Smooth muscle cell of the brain vasculature (primary cell): ENCODE measurements around the gene TENT4B.

Experiments
- DNase-seq: peaks from one replicate; pipeline ENCODE4 v3.0.0-alpha.2; 2012; ENCODE audit warnings: low read depth, low spot score

Gene TENT4B

DNA sequence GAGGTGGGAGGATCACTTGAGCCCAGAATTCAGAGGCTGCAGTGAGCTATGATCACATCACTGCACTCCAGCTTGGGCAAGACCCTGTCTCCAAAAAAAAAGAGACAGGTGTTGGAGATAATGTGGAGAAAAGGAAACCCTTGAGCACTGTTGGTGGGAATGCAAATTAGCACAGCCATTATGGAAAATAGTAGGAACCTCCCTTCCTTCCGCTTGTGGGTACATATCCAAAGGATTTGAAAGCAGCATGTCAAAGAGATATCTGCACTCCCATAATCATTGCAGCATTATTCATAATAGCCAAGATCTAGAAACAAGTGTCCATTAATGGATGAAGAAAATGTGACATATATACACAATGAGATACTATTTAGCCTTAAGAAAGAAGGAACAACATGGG is 103.5 kb downstream of the TENT4B start:
- DNase-seq = no peak

DNA sequence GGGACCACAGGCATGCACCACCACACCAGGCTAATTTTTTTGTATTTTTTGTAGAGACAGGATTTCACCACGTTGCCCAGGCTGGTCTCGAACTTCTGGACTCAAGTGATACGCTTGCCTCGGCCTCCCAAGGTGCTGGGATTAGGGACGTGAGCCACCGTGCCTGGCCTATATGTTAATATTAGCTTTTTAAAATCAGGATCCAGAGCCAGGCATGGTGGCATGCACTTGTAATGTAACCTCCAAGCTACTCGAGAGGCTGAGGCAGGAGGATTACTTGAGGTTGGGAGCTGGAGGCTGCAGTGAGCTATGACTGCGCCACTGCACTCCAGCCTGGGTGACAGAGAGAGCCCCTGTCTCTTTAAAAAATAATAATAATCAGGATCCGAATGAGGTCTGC is 104.8 kb downstream of the TENT4B start:
- DNase-seq = no peak

DNA sequence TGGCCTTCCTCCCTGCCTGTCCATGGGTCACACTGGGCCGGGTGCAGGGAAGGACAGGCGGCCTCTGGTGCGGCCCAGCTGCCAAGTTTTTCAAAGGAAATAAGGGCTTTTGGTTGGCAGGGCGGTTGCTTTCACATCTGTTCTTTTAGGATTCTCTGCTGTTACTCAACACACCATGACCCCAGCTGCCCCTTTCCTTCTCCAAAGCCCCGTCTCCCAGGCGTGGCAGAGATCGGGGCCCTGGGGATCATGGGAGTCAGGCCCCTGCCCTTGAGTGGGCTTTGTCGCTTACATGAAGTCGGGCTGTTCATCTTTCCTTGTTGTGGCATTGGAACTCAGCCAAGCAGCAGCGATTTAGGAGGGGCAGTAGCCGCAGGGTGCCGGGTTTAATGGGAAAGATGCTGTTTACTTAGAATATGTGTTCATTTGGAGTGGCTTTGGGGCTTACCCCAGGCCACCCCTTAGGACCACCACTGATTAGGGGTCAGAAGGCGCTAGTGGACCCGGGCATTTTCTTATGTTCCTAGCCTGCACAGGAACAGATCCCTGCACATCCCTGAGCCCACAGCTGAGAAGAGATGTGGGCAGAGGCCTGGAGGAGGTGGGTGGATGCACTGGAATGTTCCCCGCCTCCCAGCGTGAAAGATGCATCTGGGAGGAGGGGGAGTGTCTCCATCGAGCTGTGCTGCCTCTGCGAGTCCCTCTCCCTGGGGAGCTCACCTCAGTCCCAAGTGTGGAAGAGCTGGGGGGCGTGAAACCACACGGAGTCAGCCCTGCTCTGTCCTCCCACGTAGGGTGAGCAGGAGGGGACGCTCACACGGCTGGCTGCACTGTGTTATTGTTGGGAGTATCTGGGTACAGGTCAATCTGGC is 106.5 kb downstream of the TENT4B start:
- DNase-seq = no peak

DNA sequence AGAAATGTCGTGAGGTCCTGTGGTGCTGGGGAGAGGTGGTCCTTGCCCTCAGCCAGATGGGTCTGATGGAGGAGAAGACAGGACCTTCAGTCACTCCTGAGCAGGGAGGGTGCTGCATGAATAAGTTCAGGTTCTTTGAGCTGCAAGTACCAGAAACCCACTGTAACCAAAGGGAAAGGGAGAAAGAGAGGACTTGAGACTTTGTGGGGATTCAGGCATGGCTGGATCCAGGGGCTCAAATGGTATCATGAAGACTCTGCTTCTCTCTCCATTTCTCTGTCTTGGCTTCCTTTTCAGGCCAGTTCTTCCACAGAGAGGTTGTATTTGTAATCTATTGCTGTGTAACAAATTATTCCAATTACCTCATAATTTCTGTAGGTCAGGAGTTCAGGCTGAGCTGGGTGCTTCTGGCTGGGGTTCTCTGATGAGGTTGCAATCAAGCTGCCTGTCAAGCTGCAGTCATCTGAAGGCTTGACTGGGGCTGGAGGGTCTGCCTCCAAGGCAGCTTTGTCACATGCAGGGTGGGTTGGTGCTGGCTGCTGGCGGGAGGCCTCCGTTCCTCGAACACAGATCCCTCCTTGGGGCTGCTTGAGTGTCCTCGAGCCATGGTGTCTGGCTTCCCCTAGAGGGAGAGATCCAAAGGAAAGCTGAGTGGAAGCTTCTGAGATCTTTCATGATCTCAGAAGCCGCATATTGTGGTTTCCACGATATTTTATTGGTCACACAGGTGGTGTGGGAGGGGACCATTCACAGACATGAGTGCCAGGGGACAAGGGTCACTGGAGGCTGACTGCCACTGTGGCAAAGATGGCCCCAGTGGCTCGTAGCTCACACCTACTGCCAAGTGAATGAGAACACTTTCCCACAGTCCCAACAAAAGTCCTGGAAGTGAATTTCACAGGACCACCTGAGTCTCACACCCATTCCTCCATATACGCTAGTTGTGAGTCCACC is 107.4 kb downstream of the TENT4B start:
- no peak for DNase-seq

DNA sequence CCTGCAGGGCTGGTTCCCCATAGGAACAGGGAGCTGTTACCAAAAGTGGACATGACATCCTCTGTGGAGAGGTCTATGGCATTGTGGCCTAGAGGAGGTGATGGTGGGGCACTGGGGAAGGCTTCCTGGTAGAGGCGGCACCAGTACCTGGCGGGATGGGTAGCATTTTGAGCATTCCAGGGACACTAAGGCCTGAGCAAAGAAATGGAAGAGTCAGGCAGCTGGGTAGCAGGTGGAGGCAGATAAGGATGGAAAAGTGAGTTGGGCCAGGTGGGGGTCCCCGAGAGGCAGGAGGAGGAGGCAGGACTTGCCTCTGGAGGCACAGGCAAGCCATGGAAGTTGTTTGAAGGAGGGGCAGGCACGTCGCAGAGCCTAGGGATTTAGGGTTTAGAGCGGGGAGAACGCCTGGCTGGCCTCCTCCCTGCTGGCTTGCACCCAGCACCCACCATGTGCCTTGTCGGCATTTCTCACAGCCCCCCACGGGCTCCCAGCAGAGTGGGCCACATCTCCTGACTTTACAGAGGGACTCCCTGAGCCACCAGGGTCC is 108.1 kb downstream of the TENT4B start:
- DNase-seq = no peak

DNA sequence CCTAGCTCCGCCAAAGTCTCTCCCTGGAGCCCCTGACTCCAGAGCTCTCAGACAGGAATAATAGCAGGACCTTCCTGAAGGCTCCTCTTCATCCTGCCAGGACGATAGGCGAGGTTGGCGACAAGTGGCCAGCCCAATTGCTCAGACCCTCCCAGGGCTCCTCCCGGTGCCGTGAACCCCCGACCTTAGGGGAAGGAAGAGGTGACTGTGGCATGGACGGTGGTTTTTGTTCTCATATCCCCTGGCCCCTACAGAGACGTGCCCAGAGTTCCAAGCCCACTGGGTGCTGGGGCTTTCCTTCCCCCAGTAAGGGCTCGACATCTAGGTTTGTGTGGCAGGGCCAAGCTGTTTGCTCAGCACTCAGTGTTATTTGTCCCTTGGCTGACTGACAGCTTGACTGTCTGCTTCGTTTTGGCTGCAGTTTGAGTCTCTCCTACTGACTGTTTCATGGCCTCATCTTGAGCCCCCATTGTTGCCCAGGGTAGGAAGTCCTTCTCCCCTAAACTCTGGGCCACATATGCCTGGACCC is 108.7 kb downstream of the TENT4B start:
- DNase-seq = no peak

DNA sequence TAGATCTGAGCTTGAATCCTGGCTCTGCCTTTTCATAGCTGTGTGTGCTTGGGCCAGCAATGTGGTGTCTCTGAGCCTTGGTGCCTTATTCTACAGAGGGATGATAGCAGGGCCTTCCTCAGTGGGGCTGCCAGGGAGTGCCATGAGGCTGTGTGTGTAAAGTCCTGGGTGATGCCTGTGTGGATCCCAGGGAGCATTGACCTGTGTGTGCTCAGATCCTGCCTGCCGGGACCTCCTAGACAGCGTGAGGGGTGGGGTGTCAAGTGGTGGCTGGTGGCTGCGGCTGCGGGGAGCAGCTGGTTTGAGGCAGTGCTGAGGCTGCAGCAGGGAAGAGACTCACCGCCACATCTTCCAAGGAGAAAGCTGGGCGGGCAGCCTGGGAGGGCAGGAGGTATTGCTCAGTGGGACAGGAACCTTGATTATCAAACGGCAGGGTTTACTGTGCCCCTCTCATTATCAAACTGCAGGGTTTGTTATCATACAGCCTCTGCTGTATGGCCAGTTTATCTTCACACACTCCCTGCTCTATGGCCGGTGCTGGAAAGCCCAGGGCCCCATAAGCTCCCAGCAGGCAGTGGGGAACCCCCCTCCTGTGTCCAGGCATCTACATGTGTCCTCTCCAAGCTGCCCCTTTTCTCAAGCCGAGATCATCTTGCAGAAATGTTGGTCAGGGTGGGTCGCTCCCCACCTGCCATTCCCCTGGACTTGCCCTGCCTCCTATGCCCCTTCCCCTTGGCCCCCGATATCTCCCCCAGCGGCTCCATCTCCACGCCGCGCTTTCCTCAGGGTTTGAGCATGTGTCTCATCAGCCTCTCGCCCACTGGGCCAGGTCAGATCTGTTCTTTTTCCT is 110.2 kb downstream of the TENT4B start:
- DNase-seq = no peak

DNA sequence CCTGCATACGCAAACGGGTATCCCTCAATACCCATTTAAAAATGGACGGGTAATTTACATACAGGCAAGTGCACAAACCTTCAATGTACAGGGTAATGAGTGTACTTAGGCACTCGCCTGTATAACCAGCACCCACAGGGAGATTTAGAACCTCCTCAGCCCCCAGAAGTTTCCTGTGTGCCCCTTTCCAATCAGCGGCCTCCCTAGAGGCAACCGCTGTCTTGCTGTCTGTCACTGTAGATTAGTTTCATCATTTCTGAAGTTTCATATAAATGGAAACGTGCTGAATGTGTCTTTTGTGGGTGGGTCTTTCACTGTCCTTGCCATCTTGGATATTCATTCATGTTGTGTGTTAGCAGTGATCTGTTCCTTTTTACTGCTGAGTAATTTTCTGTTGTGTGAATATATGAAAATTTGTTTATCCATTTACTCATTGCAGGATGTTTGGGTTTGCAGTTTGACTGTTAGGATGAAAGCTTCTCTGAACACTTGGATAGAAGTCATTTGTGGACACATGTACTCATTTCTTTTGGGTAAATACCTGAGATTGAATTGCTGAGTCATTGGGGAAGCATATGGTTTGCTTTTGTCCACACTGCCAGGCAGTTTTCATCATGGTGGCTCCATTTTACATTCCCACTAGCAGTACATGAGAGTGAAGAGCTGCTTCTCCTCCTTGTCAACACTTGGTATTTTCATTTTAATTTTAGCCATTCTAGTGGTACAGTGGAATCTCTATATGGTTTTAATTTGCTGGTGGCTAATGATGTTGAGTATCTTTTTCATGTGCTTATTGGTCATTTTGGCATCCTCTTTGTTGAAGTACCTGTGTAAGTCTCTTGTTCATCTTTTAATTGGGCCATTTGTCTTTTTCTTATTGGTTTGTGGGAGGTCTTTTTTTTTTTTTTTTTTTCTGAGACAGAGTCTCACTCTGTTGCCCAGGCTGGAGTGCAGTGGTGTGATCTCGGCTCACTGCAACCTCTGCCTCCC is 111.1 kb downstream of the TENT4B start:
- no peak for DNase-seq

DNA sequence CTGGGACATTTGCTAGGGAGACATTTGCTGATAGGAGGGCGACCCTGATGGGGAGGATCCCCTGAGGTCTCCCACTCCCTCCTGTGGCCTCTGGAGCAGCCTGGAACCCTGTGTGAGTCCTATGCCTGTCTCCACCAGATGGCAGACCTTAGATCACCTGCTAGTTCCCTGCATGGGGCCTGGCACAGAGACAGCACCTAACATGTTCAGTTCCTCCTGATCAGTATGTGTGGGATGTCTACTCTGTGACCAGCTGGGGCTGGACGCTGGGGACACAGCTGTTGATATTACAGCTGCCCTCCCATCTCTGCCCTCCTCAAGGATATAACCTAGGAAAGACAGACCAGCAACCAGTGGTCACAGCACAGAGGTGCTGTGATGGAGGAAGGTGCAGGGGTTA is 112.2 kb downstream of the TENT4B start:
- DNase-seq = no peak

DNA sequence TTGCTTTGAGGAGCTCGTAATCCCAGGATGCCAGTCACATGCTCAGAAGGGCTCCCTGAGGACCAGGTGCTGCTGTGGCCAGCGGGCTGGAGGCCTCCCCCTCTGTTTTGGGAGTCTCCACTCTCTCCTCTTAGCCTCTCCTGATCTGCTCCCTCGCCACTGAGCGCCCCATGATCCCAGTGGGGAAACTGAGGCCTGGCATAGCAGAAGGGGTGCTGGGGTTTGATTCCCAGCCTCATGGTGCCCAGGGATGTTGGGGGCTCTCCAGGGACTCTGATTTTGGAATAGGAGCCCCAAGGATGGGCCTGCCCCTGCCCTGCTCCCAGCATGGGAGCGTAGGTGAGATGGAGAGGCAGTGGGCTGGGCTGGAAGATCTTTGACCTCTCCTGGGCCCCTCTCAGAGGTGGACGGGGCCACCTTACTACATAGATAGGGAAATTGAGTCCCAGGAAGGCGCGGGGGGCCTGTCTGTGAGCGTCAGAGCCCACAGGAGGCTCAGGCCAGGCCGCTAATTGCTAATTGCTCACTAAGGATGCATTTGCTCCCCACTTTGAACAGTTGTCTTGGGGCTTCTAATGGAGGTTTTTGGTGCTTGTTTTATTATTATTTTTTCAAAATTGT is 112.7 kb downstream of the TENT4B start:
- no peak for DNase-seq

DNA sequence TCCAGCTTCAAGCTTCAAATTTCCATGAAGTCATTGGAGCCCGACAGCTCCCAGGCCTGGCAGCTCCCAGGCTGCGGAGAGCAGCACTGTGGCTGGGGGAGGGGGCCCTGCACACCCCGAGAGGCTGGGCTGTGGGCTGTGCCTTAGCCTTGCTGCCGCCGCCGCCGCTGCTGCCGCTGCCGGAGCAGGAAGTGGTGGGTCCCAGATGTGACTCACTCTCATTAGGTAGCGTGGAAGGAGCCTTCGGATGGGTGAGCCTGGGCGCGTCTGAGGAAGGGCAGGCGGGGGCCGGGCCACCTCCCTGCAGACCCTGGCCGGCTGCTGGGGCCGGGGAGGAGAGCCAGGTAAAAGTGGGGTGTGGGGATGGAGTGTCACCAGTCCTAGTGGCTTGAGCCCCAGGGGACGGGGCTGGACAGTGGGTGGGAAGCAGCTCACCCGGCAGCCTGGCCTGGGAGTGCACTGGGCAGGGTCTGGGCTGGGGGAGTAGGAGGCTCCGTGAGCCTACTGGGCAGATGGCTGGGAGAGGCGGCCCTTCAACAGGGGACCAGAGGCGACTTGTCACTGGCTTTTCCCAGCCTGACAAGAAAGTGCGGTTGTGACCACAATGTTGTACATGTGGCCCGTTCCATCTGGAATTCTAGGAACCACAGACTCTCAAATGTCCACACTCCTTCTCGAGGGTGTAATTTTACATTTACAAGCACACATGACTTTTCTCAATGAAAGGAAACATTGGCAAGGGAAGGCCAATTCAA is 113.4 kb downstream of the TENT4B start, which contains the start of gene ADCY7:
ADCY7 (plus strand) TSS at position 215 of the 755 bp plus-strand sequence. CDS start 21,629 bp downstream, outside the sequence.
- no peak for DNase-seq

DNA sequence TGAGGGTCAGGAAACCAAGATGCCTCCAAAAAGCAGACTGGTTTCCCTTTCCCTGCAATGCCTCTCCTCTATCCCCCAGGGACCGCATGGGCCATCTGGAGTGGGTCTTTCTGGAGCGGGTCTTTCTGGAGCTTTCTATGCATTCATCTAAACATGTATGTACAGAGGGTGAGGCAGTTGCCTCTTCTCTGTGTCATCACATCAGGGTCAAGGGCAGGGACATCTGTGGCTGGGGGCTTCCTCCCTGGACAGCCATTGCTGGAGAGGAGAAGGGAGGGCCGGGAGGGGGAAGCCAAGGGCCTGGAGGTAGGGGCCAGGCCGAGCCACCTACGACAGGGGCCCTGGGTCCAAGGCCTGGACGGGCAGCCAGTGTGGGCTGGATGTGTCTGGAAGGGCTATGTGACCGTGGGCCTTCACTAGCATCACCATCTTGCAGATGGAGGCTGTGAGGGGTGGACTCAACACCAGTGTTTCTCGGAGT is 114.1 kb downstream of the TENT4B start:
- DNase-seq = no peak

DNA sequence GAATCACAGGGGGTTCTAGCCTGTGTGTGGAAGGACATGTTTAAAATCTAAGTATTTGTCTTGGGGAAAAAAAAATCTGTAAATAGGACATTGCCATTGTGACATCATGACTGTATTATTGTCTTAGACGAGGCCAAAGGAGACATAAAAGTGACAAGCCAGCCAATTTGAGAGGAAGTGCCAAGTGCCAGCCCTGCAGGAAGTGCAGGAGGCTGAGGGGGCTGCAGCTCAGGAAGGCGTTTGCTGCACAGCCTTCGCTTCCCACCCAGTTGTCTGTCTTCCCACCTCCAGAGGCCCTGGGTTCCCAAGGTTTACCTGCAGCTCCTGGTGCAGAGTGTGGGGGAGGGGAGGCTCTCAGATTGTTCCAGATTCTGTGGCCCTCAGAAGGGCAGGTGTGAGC is 114.5 kb downstream of the TENT4B start:
- DNase-seq = no peak

DNA sequence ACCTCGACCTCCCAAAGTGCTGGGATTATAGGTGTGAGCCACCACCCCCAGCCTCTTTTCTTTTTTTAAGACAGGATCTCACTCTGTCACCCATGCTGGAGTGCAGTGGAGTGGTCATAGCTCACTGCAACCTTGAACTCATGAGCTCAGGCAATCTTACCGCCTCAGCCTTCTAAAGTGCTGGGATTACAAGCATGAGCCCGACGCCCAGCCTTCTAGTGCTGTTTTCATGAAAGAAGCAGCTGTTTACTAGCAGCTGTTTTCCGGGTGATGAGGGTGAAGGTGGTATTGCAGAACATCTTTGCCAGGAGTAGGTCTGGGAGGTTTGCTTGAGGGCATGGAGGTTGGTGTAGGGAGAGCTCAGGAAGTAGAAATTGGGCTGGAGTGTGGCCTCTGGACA is 115.2 kb downstream of the TENT4B start:
- DNase-seq = no peak

DNA sequence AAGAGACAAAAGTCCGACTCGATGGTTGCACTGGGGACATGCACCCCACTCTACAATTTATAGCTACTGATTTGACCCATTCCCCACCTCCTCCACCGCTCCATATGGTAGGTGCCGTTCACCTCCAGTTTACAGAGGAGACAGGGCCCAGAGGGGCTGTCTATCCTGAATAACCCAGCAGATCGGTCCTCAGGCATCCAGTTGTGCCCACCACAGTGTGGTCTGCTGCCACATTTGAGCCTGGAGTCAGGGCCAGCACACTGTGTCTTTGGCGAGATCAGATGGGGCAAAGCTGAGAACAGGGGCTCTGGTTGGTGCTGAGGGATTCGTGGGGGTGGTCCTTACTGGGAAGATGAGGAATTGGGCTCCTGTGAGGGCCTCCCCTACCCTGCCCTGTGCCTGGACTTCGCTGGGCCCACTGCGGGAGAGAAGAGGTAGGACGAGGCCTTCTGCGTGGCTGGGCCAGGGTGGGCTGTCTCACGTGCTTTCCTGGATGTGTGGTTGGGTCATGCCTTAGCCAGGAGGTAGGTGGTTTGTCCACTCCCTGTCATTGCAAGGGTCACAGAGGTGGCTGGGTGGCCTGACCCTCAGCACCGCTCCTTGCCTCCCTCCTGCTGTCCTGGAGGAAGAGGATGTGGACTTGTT is 116.1 kb downstream of the TENT4B start:
- no peak for DNase-seq

DNA sequence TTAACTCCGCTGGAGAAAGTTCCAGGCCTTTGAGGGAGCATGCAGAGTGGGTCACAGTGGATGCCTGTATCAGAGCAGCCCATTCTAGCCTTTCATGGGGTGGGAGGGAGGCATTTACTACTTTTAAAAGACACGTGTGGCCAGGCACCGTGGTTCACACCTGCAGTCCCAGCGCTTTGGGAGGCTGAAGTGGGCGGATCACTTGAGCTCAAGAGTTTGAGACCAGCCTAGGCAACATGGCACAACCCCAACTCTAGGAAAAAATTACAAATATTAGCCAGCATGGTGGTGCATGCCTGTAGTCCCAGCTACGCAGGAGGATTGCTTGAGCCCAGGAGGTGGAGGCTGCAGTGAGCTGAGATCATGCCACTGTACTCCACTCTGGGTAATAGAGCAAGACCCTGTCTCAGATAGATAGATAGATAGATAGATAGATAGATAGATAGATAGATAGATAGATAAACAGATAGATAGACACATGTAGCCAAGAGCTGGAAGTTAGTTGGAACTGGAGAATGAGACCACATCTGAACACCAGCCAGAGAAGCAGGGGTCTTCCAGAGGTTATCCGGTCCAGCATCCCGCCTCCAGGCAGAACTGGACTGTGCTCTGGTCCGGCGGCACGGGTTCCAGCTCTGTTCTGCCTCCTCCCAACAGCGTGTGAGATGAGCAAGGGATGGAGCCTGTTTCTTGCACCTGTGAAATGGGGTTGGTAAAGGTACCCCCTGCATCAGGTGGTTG is 116.8 kb downstream of the TENT4B start:
- no peak for DNase-seq

DNA sequence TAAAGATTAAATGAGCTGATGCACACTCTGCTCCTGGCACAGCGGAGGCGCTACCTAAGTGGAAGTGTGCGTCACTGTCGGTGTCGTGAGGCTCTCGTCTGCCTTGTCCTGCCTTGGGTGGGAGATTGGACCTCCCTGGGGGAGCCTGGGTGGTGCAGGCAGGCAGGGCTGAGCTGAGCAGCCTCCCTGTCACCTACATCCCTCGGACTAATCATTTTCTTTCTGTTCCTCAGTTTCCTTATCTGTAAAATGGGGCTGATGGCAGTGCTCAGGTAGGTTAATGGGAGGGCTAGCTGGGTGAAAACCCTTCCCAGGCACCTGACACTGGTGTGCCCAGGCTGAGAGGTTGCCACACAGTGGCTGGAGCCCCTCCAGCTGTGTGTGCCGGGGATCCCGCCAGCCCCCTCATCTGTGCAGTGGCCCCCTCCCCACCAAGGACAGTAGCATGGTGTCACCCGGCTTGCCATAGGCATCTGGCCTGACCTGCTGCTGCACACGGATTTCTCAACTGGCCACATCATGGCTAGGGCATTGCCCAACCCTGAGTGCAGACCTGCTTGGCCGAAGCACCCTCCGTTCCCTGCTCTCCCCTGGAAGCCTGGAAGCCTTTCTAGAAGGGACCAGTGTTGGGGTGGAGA is 117.5 kb downstream of the TENT4B start:
- DNase-seq = no peak
